Measurements from ENCODE around the gene ALK.
"Not testable (repeated sequence)": the region's sequence is repeated elsewhere in the genome, so short reads cannot be mapped to it uniquely, and the experiment has no call there.

Gene ALK

GRCh38 chr2:29844713-29845326 lies 76.6 kb downstream of the ALK start:
- in situ Hi-C loops (cut with HindIII; ENCODE audit: low sequenced_read_pairs): no loop called here

- in situ Hi-C loops (cut with HindIII; ENCODE audit: low sequenced_read_pairs): no loop called here
These were observed 79.9 kb downstream of the ALK start for GRCh38 chr2:29841386-29842004.

- in situ Hi-C loops (cut with HindIII; ENCODE audit: low sequenced_read_pairs): loop anchor here (10.0 kb wide), 1 partner anchor 585 kb away; no protein-coding TSS in a partner anchor
These were observed 82.1 kb downstream of the ALK start for GRCh38 chr2:29839306-29839705.

- in situ Hi-C loops (cut with HindIII; ENCODE audit: low sequenced_read_pairs): loop anchor here (10.0 kb wide), 1 partner anchor 583 kb away; no protein-coding TSS in a partner anchor
These were observed 83.5 kb downstream of the ALK start for GRCh38 chr2:29837925-29838324.

GRCh38 chr2:29834624-29835023 lies 86.8 kb downstream of the ALK start:
- in situ Hi-C loops (cut with HindIII; ENCODE audit: low sequenced_read_pairs): loop anchor here (5.0 to 10.0 kb wide), 2 partner anchors 48 to 580 kb away; no protein-coding TSS in a partner anchor

GRCh38 chr2:29834036-29834540 lies 87.3 kb downstream of the ALK start:
- in situ Hi-C loops (cut with HindIII; ENCODE audit: low sequenced_read_pairs): loop anchor here (5.0 to 10.0 kb wide), 2 partner anchors 48 to 579 kb away; no protein-coding TSS in a partner anchor

GRCh38 chr2:29831560-29831959 lies 89.8 kb downstream of the ALK start:
- in situ Hi-C loops (cut with HindIII; ENCODE audit: low sequenced_read_pairs): loop anchor here (5.0 to 10.0 kb wide), 2 partner anchors 51 to 577 kb away; no protein-coding TSS in a partner anchor

- in situ Hi-C loops (cut with HindIII; ENCODE audit: low sequenced_read_pairs): loop anchor here (5.0 to 10.0 kb wide), 2 partner anchors 52 to 575 kb away; no protein-coding TSS in a partner anchor
These were observed 91.5 kb downstream of the ALK start for GRCh38 chr2:29829841-29830240.

- in situ Hi-C loops (cut with HindIII; ENCODE audit: low sequenced_read_pairs): not testable (repeated sequence)
These were observed 97.2 kb downstream of the ALK start for GRCh38 chr2:29824145-29824544.

GRCh38 chr2:29821591-29821990 lies 99.8 kb downstream of the ALK start:
- in situ Hi-C loops (cut with HindIII; ENCODE audit: low sequenced_read_pairs): no loop called here

GRCh38 chr2:29819570-29819969 lies 101.8 kb downstream of the ALK start:
- in situ Hi-C loops (cut with HindIII; ENCODE audit: low sequenced_read_pairs): no loop called here

- in situ Hi-C loops (cut with HindIII; ENCODE audit: low sequenced_read_pairs): no loop called here
These were observed 103.3 kb downstream of the ALK start for GRCh38 chr2:29817801-29818680.

- in situ Hi-C loops (cut with HindIII; ENCODE audit: low sequenced_read_pairs): no loop called here
These were observed 104.1 kb downstream of the ALK start for GRCh38 chr2:29817299-29817698.

GRCh38 chr2:29816651-29817050 lies 104.7 kb downstream of the ALK start:
- in situ Hi-C loops (cut with HindIII; ENCODE audit: low sequenced_read_pairs): no loop called here

GRCh38 chr2:29811378-29811777 lies 110.0 kb downstream of the ALK start:
- in situ Hi-C loops (cut with HindIII; ENCODE audit: low sequenced_read_pairs): no loop called here

GRCh38 chr2:29810956-29811355 lies 110.4 kb downstream of the ALK start:
- in situ Hi-C loops (cut with HindIII; ENCODE audit: low sequenced_read_pairs): no loop called here

GRCh38 chr2:29808321-29808720 lies 113.1 kb downstream of the ALK start:
- in situ Hi-C loops (cut with HindIII; ENCODE audit: low sequenced_read_pairs): no loop called here

- in situ Hi-C loops (cut with HindIII; ENCODE audit: low sequenced_read_pairs): no loop called here
These were observed 114.3 kb downstream of the ALK start for GRCh38 chr2:29807082-29807481.

- in situ Hi-C loops (cut with HindIII; ENCODE audit: low sequenced_read_pairs): no loop called here
These were observed 114.9 kb downstream of the ALK start for GRCh38 chr2:29806461-29806860.

GRCh38 chr2:29804671-29805070 lies 116.7 kb downstream of the ALK start:
- in situ Hi-C loops (cut with HindIII; ENCODE audit: low sequenced_read_pairs): no loop called here

GRCh38 chr2:29803537-29803936 lies 117.8 kb downstream of the ALK start:
- in situ Hi-C loops (cut with HindIII; ENCODE audit: low sequenced_read_pairs): no loop called here
